Fibroblast of lung (primary cell): ENCODE results near the gene GRIN3B. TPM values are rescaled to one million over a fixed set of nuclear protein-coding genes. Genes with fewer than 3 reads are reported as not detected.

Experiments used
- DNase-seq, 2 donors: peaks; one replicate each; pipeline versions ENCODE4 v3.0.0 to v3.0.0-alpha.2; 2010; ENCODE audit warnings: low read depth in 2 of 2
- H2AFZ ChIP-seq: 2 replicates; pipeline ENCODE4 v1.5.1; 2012; ENCODE audit warnings: low read length, control low read depth, inconsistent platforms
- H3K27ac ChIP-seq: 2 replicates; pipeline ENCODE4 v1.5.1; 2011; ENCODE audit warnings: low read length, control low read depth; ENCODE audit not compliant: insufficient read depth
- H3K27me3 ChIP-seq: 2 replicates; pipeline ENCODE4 v1.5.1; 2011; ENCODE audit warnings: mild to moderate bottlenecking, low read length; ENCODE audit not compliant: control insufficient read depth, insufficient read depth
- H3K36me3 ChIP-seq: 2 replicates; pipeline ENCODE4 v1.5.1; 2011; ENCODE audit warnings: low read length; ENCODE audit not compliant: control insufficient read depth, insufficient read depth
- H3K4me1 ChIP-seq: 2 replicates; pipeline ENCODE4 v1.5.1; 2011; ENCODE audit warnings: low read length; ENCODE audit not compliant: control insufficient read depth, insufficient read depth; ENCODE audit errors: extremely low read depth
- H3K4me2 ChIP-seq: 2 replicates; pipeline ENCODE4 v1.5.1; 2011; ENCODE audit warnings: low read length, control low read depth; ENCODE audit not compliant: insufficient read depth; ENCODE audit errors: extremely low read depth
- H3K4me3 ChIP-seq, 4 experiments: fragments of 200-600 bp in 1 of 4; sonication (generic) in 1 of 4; replicated peaks in 1 of 4; 2 replicates each; pipeline ENCODE4 v1.5.1; 2011 to 2016; ENCODE audit warnings: low read length in 4 of 4, low read depth in 3 of 4, mild to moderate bottlenecking in 3 of 4, control low read depth in 2 of 4, inconsistent platforms in 1 of 4, mixed read lengths in 1 of 4; ENCODE audit not compliant: insufficient read depth in 1 of 4; ENCODE audit errors: control extremely low read depth in 1 of 4
- H3K79me2 ChIP-seq: 2 replicates; pipeline ENCODE4 v1.5.1; 2012; ENCODE audit warnings: mild to moderate bottlenecking, low read length, inconsistent platforms; ENCODE audit not compliant: control insufficient read depth, insufficient read depth
- H3K9ac ChIP-seq: 2 replicates; pipeline ENCODE4 v1.5.1; 2011; ENCODE audit warnings: mild to moderate bottlenecking, low read length, control low read depth; ENCODE audit not compliant: insufficient read depth
- H3K9me3 ChIP-seq: 2 replicates; pipeline ENCODE4 v1.5.1; 2012; ENCODE audit warnings: low read depth, low read length; ENCODE audit not compliant: control insufficient read depth, insufficient read depth
- H4K20me1 ChIP-seq: 2 replicates; pipeline ENCODE4 v1.5.1; 2011; ENCODE audit warnings: low read length; ENCODE audit not compliant: control insufficient read depth, insufficient read depth; ENCODE audit errors: extremely low read depth
- EZH2 ChIP-seq: IDR thresholded peaks from 2 replicates; pipeline ENCODE4 v1.5.1; 2012; ENCODE audit warnings: low read length, control low read depth, mild to moderate bottlenecking; ENCODE audit errors: missing control alignments
- polyA plus RNA-seq, 2 donors: library from polyadenylated mRNA; depleted of rRNA in 1 of 2; stranded (reverse) in 1 of 2; unstranded in 1 of 2; fragments of >200 nt; gene quantifications; 2 replicates each; pipeline ENCODE4 v1.2.1, GENCODE V29; 2011 to 2012; ENCODE audit warnings: missing spikeins in 1 of 2
- total RNA-seq: library from RNA; depleted of rRNA; stranded (reverse); fragments of >200 nt; gene quantifications from 2 replicates; pipeline ENCODE4 v1.2.1, GENCODE V29; 2014
- TF ChIP-seq, protein P1 (sequence below), 2 donors: IDR thresholded peaks in 1 of 2; conservative IDR thresholded peaks in 1 of 2; 1 replicate in 1 of 2; 2 replicates in 1 of 2; pipeline ENCODE4 v1.5.1; 2011 to 2012; ENCODE audit warnings: low read length in 2 of 2, control low read depth in 1 of 2, inconsistent platforms in 1 of 2, low read depth in 1 of 2, mild to moderate bottlenecking in 1 of 2

The GRIN3B gene
- total and polyA plus RNA-seq, 2 donors (not counting 1 experiment from before 2014, with no cell fraction given), result 0.12 to 0.66 TPM

DNA sequence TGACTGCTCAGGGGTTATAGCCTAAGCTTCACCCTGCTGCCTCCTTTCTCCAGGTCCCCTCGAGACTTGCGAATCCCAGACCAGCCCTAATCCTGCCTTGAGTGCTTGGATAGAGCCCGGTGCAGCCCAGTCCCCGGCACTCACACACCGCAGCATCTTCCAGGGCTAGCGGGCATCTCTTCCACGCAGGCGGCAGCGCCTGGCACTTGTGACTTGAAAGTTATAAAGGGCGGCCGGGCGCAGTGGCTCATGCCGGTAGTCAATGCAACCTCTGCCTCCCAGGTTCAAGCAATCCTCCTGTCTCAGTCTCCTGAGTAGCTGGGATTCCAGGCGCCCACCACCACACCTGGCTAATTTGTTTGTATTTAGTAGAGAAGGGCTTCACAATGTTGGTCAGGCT is 14.1 kb upstream of the GRIN3B start:
- Histone ChIP-seq H3K9ac (no peak overlapping the region), H3K79me2 (peaks cover 10% of the 10 kb centered on the region), H3K27ac (no peak overlapping the region), H3K27me3 (no peaks in the 10 kb centered on the region), H3K4me3 (no peak overlapping the region), H2AFZ (no peak overlapping the region), H3K9me3 (no peaks in the 10 kb centered on the region), H3K4me2 (no peak overlapping the region), H4K20me1 (no peaks in the 10 kb centered on the region), H3K4me1 (peaks cover 7% of the 10 kb centered on the region), H3K36me3 (peaks cover 12% of the 10 kb centered on the region)
- DNase-seq, result no peak
- TF ChIP-seq EZH2, result no peak
- TF ChIP-seq, protein P1, sequence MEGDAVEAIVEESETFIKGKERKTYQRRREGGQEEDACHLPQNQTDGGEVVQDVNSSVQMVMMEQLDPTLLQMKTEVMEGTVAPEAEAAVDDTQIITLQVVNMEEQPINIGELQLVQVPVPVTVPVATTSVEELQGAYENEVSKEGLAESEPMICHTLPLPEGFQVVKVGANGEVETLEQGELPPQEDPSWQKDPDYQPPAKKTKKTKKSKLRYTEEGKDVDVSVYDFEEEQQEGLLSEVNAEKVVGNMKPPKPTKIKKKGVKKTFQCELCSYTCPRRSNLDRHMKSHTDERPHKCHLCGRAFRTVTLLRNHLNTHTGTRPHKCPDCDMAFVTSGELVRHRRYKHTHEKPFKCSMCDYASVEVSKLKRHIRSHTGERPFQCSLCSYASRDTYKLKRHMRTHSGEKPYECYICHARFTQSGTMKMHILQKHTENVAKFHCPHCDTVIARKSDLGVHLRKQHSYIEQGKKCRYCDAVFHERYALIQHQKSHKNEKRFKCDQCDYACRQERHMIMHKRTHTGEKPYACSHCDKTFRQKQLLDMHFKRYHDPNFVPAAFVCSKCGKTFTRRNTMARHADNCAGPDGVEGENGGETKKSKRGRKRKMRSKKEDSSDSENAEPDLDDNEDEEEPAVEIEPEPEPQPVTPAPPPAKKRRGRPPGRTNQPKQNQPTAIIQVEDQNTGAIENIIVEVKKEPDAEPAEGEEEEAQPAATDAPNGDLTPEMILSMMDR (conservative IDR thresholded peaks at IDR 0.05 in 1 of 2, IDR thresholded peaks at IDR 0.05 in 1 of 2; ENCODE audit: low read depth in 1 of 2, low read length in 2 of 2), result no peak

DNA sequence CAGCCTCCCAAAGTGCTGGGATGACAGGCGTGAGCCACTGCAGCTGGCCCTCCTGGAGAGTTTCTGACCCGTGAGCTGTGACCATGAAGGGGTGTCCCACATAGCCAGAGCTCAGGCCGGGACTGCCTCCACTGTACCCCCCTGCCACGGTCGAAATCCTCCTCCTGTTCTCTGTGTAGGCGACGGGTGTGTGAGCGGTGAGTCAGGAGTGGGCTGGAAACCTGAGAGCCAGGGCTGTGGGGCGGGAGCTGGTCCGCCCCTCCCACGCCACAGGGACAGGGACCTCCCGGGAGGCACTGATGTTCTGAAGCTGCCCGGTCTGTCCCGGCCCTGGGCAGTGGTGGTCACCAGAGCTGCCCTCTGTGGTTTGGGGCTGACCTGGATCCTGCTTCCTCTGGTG is 12.1 kb upstream of the GRIN3B start:
- Histone ChIP-seq H4K20me1 (no peaks in the 10 kb centered on the region), H2AFZ (no peak overlapping the region), H3K36me3 (peaks cover 13% of the 10 kb centered on the region), H3K4me3 (no peak overlapping the region), H3K27me3 (no peaks in the 10 kb centered on the region), H3K27ac (no peak overlapping the region), H3K9me3 (no peaks in the 10 kb centered on the region), H3K79me2 (peaks cover 10% of the 10 kb centered on the region), H3K4me2 (no peak overlapping the region), H3K9ac (no peak overlapping the region), H3K4me1 (peaks cover 7% of the 10 kb centered on the region)
- no peak for TF ChIP-seq EZH2
- TF ChIP-seq, protein P1 (conservative IDR thresholded peaks at IDR 0.05 in 1 of 2, IDR thresholded peaks at IDR 0.05 in 1 of 2; ENCODE audit: low read depth in 1 of 2, low read length in 2 of 2), result no peak
- peak in 1 of 2 donors; percentile 30 for DNase-seq

DNA sequence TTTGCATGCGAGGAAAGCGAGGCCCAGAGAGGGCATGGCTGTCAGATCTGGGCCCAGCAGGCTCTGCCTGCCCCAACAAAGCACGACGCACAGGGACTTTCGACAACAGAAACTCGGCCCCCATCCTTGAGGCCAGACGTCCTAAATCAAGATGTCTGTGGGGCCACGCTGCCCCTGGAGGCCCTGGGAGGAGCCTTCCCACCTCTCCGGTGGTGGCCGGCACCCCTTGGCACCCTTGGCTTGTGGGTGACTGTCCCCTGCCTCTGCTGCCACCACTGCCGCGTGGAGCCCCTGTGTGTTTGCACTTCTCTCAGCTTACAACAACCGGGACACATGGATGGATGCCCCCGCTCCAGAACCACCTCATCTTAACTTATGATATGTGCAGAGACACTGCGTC is 11.7 kb upstream of the GRIN3B start:
- Histone ChIP-seq H3K27me3 (no peaks in the 10 kb centered on the region), H3K4me3 (no peak overlapping the region), H3K27ac (no peak overlapping the region), H2AFZ (no peak overlapping the region), H4K20me1 (no peaks in the 10 kb centered on the region), H3K4me2 (no peak overlapping the region), H3K36me3 (peaks cover 16% of the 10 kb centered on the region), H3K9me3 (no peaks in the 10 kb centered on the region), H3K79me2 (peaks cover 10% of the 10 kb centered on the region), H3K4me1 (peaks cover 7% of the 10 kb centered on the region), H3K9ac (no peak overlapping the region)
- no peak for DNase-seq
- no peak for TF ChIP-seq EZH2
- TF ChIP-seq, protein P1 (conservative IDR thresholded peaks at IDR 0.05 in 1 of 2, IDR thresholded peaks at IDR 0.05 in 1 of 2; ENCODE audit: low read depth in 1 of 2, low read length in 2 of 2), result no peak
